DND-41 (cell line): ENCODE data around the gene NFIL3.

Experiments
- EZH2 ChIP-seq: IDR thresholded peaks from 3 replicates; pipeline ENCODE4 v1.6.1; 2012; ENCODE audit warnings: borderline replicate concordance, low read depth, mild to moderate bottlenecking, moderate library complexity, low read length, inconsistent platforms; ENCODE audit not compliant: severe bottlenecking
- TF ChIP-seq, protein P1 (sequence below): IDR thresholded peaks from 2 replicates; pipeline ENCODE4 v1.5.1; 2012; ENCODE audit warnings: borderline replicate concordance, low read length, moderate library complexity, mild to moderate bottlenecking; ENCODE audit not compliant: poor library complexity, severe bottlenecking; ENCODE audit errors: extremely low read depth

DNA sequence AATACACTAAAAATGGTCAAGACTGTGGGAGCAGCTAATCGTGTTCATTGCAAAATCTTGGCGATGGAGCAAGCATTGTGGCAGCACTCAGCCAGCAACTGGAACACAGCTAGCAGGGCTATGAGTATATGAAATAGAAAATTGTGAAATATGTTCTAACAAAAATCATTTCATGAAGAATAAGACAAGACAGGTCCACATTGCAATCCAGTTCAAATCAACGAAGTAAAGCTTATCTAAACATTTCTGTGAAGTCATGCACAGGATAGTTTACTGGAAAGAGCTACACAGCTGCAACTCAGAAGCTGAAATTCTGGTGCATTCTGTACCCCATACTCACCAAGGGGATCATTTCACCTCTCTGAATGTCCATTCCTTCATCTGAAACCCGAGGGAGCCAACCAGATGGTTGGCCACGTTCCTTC is 5.3 kb upstream of the NFIL3 start:
- TF ChIP-seq EZH2, result no peak
- TF ChIP-seq, protein P1, sequence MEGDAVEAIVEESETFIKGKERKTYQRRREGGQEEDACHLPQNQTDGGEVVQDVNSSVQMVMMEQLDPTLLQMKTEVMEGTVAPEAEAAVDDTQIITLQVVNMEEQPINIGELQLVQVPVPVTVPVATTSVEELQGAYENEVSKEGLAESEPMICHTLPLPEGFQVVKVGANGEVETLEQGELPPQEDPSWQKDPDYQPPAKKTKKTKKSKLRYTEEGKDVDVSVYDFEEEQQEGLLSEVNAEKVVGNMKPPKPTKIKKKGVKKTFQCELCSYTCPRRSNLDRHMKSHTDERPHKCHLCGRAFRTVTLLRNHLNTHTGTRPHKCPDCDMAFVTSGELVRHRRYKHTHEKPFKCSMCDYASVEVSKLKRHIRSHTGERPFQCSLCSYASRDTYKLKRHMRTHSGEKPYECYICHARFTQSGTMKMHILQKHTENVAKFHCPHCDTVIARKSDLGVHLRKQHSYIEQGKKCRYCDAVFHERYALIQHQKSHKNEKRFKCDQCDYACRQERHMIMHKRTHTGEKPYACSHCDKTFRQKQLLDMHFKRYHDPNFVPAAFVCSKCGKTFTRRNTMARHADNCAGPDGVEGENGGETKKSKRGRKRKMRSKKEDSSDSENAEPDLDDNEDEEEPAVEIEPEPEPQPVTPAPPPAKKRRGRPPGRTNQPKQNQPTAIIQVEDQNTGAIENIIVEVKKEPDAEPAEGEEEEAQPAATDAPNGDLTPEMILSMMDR, result no peak
